ENCODE data around the gene RCAN3. TPM values are rescaled to one million over a fixed set of nuclear protein-coding genes. Genes with fewer than 3 reads are reported as not detected.

The RCAN3 gene
- total RNA-seq, 4 donors from 2014 or later, result 5.4 to 15.7 (median 9.3) TPM

GRCh38 chr1:24567792-24568388 is 65.3 kb downstream of the RCAN3 start:
- Histone ChIP-seq H3K4me1 (peaks cover 0 to 8% (median 0%) of the 10 kb centered on the region in 4 donors), H3K9me3 (no peaks in the 10 kb centered on the region), H3K27ac (peak overlapping the region in 2 of 4 donors; percentile 35 to 82), H3K36me3 (no peaks in the 10 kb centered on the region), H3K4me3 (peak overlapping the region in 1 of 4 donors; percentile 22), H3K27me3 (no peaks in the 10 kb centered on the region)
- TF ChIP-seq POLR2A (IDR thresholded peaks at IDR 0.05) (peak in 1 of 2 donors; percentile 32), CTCF (IDR thresholded peaks at IDR 0.05) (peak in 3 of 6 experiments; percentile 52 to 61 (median 56))
- peak in 2 of 3 donors; percentile 81 to 82 for DNase-seq

- Histone ChIP-seq H3K9me3 (no peaks in the 10 kb centered on the region), H3K27me3 (no peaks in the 10 kb centered on the region), H3K4me1 (peaks cover 0 to 8% (median 0%) of the 10 kb centered on the region in 4 donors), H3K4me3 (no peak overlapping the region), H3K36me3 (no peaks in the 10 kb centered on the region), H3K27ac (peak overlapping the region in 2 of 4 donors; percentile 35 to 82)
- no peak for DNase-seq
- TF ChIP-seq POLR2A (IDR thresholded peaks at IDR 0.05), result no peak
- TF ChIP-seq CTCF (IDR thresholded peaks at IDR 0.05), result no peak
Observed at GRCh38 chr1:24568475-24568874, 65.8 kb downstream of the RCAN3 start.

GRCh38 chr1:24570265-24571125 is 67.9 kb downstream of the RCAN3 start:
- Histone ChIP-seq H3K36me3 (no peaks in the 10 kb centered on the region), H3K4me1 (peaks cover 0 to 8% (median 0%) of the 10 kb centered on the region in 4 donors), H3K27me3 (no peaks in the 10 kb centered on the region), H3K27ac (no peak overlapping the region), H3K4me3 (no peak overlapping the region), H3K9me3 (no peaks in the 10 kb centered on the region)
- DNase-seq, result no peak
- no peak for TF ChIP-seq CTCF (IDR thresholded peaks at IDR 0.05)
- no peak for TF ChIP-seq POLR2A (IDR thresholded peaks at IDR 0.05)

- H3K4me1 ChIP-seq, result peaks cover 0 to 8% (median 0%) of the 10 kb centered on the region in 4 donors
- H3K27ac ChIP-seq, result no peak overlapping the region
- no peaks in the 10 kb centered on the region for H3K36me3 ChIP-seq
- H3K27me3 ChIP-seq, result no peaks in the 10 kb centered on the region
- no peak overlapping the region for H3K4me3 ChIP-seq
- peak in 2 of 3 donors; percentile 52 to 57 for DNase-seq
- TF ChIP-seq POLR2A (IDR thresholded peaks at IDR 0.05) (no peak), CTCF (IDR thresholded peaks at IDR 0.05) (no peak)
- H3K9me3 ChIP-seq, result no peaks in the 10 kb centered on the region
Observed at GRCh38 chr1:24572301-24572700, 69.7 kb downstream of the RCAN3 start.

- Histone ChIP-seq H3K4me3 (no peak overlapping the region), H3K27me3 (no peaks in the 10 kb centered on the region), H3K9me3 (no peaks in the 10 kb centered on the region), H3K4me1 (peaks cover 0 to 8% (median 0%) of the 10 kb centered on the region in 4 donors), H3K27ac (no peak overlapping the region), H3K36me3 (no peaks in the 10 kb centered on the region)
- DNase-seq, result no peak
- no peak for TF ChIP-seq CTCF (IDR thresholded peaks at IDR 0.05)
- TF ChIP-seq POLR2A (IDR thresholded peaks at IDR 0.05), result no peak
Observed at GRCh38 chr1:24575905-24576587, 73.4 kb downstream of the RCAN3 start.

All from Peyer's patch (tissue), 4 donors.